Aorta (tissue), 5 donors: ENCODE data around the gene INTU. TPM values are rescaled to one million over a fixed set of nuclear protein-coding genes. Genes with fewer than 3 reads are reported as not detected.

ENCODE experiments used
- ATAC-seq: fragments of 200-7000 bp; cut with Tn5 transposase; one replicate; pipeline ENCODE4 v1.9.1; 2022; ENCODE audit warnings: moderate library complexity; ENCODE audit not compliant: low FRiP score
- DNase-seq, 2 donors: peaks; one replicate each; pipeline ENCODE4 v3.0.0-alpha.2; 2020
- H3K27ac ChIP-seq, 2 donors: one replicate each; pipeline ENCODE4 v1.5.1; 2013; ENCODE audit warnings: low read length in 2 of 2, mild to moderate bottlenecking in 2 of 2, moderate library complexity in 2 of 2, control low read depth in 1 of 2, inconsistent platforms in 1 of 2, low read depth in 1 of 2
- H3K27me3 ChIP-seq, 2 donors: one replicate each; pipeline ENCODE4 v1.6.1; 2013; ENCODE audit warnings: control low read depth in 1 of 2, low read length in 1 of 2, mild to moderate bottlenecking in 1 of 2, moderate library complexity in 1 of 2; ENCODE audit not compliant: insufficient read depth in 2 of 2, control insufficient read depth in 1 of 2
- H3K36me3 ChIP-seq, 2 donors: one replicate each; pipeline ENCODE4 v1.6.1; 2013; ENCODE audit warnings: control low read depth in 1 of 2, low read length in 1 of 2, mild to moderate bottlenecking in 1 of 2; ENCODE audit not compliant: insufficient read depth in 2 of 2, control insufficient read depth in 1 of 2
- H3K4me1 ChIP-seq, 2 donors: one replicate each; pipeline ENCODE4 v1.6.1; 2013; ENCODE audit warnings: low read length in 2 of 2, control low read depth in 1 of 2, mild to moderate bottlenecking in 1 of 2, moderate library complexity in 1 of 2; ENCODE audit not compliant: insufficient read depth in 2 of 2, control insufficient read depth in 1 of 2
- H3K4me3 ChIP-seq, 2 donors: one replicate each; pipeline ENCODE4 v1.5.1; 2013; ENCODE audit warnings: low read length in 2 of 2, control low read depth in 1 of 2, mild to moderate bottlenecking in 1 of 2
- H3K9me3 ChIP-seq: one replicate; pipeline ENCODE4 v1.6.1; 2013; ENCODE audit warnings: mild to moderate bottlenecking, low read length; ENCODE audit not compliant: control insufficient read depth
- WGBS, 2 donors: extraction: QIAGEN DNeasy Blood & Tissue Kit; methylation state at CpG; one replicate each; pipeline ENCODE4 v1.1.7; 2013; 5-methylcytosine and 5-hydroxymethylcytosine counted together
- intact Hi-C, 2 donors: fragments of 100-400 bp; cut with DNase I; formaldehyde crosslinking; loops; one replicate each; pipeline versions ENCODE4 v1.14.2 to v1.15.0; 2022
- polyA plus RNA-seq, 2 donors: library from polyadenylated mRNA; stranded (reverse); fragments of 200-250 nt; gene quantifications; one replicate each; pipeline ENCODE4 v1.2.3, GENCODE V29; 2013
- total RNA-seq, 2 donors: library from RNA; stranded (reverse); fragmentation: NEBNext Ultra II Directional; extraction: Animal tissue kit (Norgen Biotek cat#: 25700); gene quantifications; one replicate each; pipeline ENCODE4 v1.2.1, GENCODE V29; 2021
- donor health status: healthy with polysubstance abuse.
- donor health status: Bipolar disorder and iron deficiency.
- donor health status: DM: no; HTN: no; CAD: no.
- donor health status: DM: no; HTN: no; CAD: no.
- donor health status: DM: yes; HTN: yes; CAD: no.

Gene INTU
- total and polyA plus RNA-seq, 4 donors, result 2.8 to 13.6 (median 11.5) TPM

- no peak overlapping the region for H3K27ac ChIP-seq
- H3K4me1 ChIP-seq, result no peaks in the 10 kb centered on the region
- ATAC-seq, result no peak
- H3K27me3 ChIP-seq, result no peaks in the 10 kb centered on the region
- H3K36me3 ChIP-seq, result no peaks in the 10 kb centered on the region
- no peak for DNase-seq
- H3K9me3 ChIP-seq, result no peaks in the 10 kb centered on the region
- H3K4me3 ChIP-seq, result no peak overlapping the region
- intact Hi-C loops, result no loop called here
- 86 to 92% methylated on average over 6 of the region's 6 CpGs for WGBS, 2 donors
Observed at GRCh38 chr4:127660284-127660885, 27.6 kb downstream of the INTU start.

DNA sequence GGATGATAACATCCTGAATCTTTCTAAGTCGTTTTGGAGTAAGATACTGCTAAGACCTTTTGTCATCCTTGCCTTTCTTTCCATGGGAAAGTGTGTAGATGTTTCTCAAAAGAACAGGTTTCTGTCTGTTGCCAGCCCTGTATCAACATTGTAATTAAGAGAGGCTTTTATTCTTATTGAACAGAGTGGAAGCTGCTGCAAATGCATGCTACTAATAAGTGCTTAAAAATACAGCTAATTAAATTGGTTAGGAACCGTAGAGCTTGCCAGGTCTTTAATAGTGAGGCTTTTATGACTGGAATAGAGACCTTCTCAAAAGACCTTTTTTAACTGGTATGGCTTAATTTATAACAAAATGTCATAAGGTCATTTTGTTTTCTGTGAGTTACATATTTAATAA lies 34.4 kb downstream of the INTU start:
- Histone ChIP-seq H3K27ac (no peak overlapping the region), H3K4me3 (no peak overlapping the region)
- 75 to 79% methylated on average over 2 of the region's 2 CpGs for WGBS, 2 donors

GRCh38 chr4:127667772-127668171 lies 35.0 kb downstream of the INTU start:
- Histone ChIP-seq H3K36me3 (peaks cover 0 to 2% of the 10 kb centered on the region in 2 donors), H3K4me3 (no peak overlapping the region), H3K27me3 (no peaks in the 10 kb centered on the region), H3K27ac (no peak overlapping the region), H3K9me3 (no peaks in the 10 kb centered on the region), H3K4me1 (no peaks in the 10 kb centered on the region)
- DNase-seq (no peak), ATAC-seq (no peak)
- intact Hi-C loops, result no loop called here
- WGBS, 2 donors, result 98% methylated on average over 2 of the region's 2 CpGs

More for the DNA sequence above, 34.4 kb downstream of the INTU start:
- DNase-seq (no peak), ATAC-seq (no peak)
- no peaks in the 10 kb centered on the region for H3K27me3 ChIP-seq
- H3K36me3 ChIP-seq, result peaks cover 0 to 2% of the 10 kb centered on the region in 2 donors
- intact Hi-C loops, result no loop called here
- no peaks in the 10 kb centered on the region for H3K9me3 ChIP-seq
- no peaks in the 10 kb centered on the region for H3K4me1 ChIP-seq

DNA sequence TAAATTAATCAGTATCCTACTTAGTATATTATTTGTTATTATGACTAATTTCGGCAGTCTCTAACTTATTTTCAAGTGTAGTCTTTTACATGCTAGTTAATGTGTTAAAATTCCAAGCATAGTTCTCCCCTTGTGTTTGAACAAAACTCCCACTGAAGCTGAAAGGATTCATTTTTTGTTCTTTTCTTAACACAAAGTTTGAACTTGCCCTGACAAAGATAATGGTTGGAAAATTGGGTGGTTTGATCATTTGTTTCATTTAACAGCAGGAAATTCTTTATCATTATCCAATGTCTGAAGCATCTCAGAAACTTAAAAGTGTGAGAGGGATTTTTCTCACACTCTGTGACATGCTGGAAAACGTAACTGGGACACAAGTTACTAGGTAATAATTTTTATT lies 36.0 kb downstream of the INTU start:
- no peak for DNase-seq
- Histone ChIP-seq H3K36me3 (peaks cover 0 to 2% of the 10 kb centered on the region in 2 donors), H3K27ac (no peak overlapping the region), H3K27me3 (no peaks in the 10 kb centered on the region), H3K4me3 (no peak overlapping the region), H3K9me3 (no peaks in the 10 kb centered on the region), H3K4me1 (no peaks in the 10 kb centered on the region)
- intact Hi-C loops, result no loop called here
- WGBS, 2 donors, result 44 to 48% methylated on average over 2 of the region's 2 CpGs
- ATAC-seq, result no peak

- Histone ChIP-seq H3K9me3 (no peaks in the 10 kb centered on the region), H3K36me3 (peaks cover 0 to 2% of the 10 kb centered on the region in 2 donors), H3K27me3 (no peaks in the 10 kb centered on the region), H3K27ac (no peak overlapping the region), H3K4me3 (no peak overlapping the region), H3K4me1 (no peaks in the 10 kb centered on the region)
- 12 to 17% methylated on average over 1 of the region's 1 CpG for WGBS, 2 donors
- intact Hi-C loops, result no loop called here
- no peak for DNase-seq
- ATAC-seq, result no peak
Observed at GRCh38 chr4:127669691-127670090, 36.9 kb downstream of the INTU start.

GRCh38 chr4:127672111-127672510 lies 39.4 kb downstream of the INTU start:
- DNase-seq, result no peak
- Histone ChIP-seq H3K27me3 (no peaks in the 10 kb centered on the region), H3K27ac (no peak overlapping the region), H3K36me3 (no peaks in the 10 kb centered on the region), H3K4me3 (no peak overlapping the region), H3K4me1 (no peaks in the 10 kb centered on the region), H3K9me3 (no peaks in the 10 kb centered on the region)
- ATAC-seq, result no peak
- intact Hi-C loops, result no loop called here
- WGBS, 2 donors, result 97% methylated on average over 2 of the region's 2 CpGs

- no peak for ATAC-seq
- no peaks in the 10 kb centered on the region for H3K9me3 ChIP-seq
- intact Hi-C loops, result no loop called here
Observed at GRCh38 chr4:127685292-127685691, 52.5 kb downstream of the INTU start.

GRCh38 chr4:127686658-127687057 lies 53.9 kb downstream of the INTU start:
- Histone ChIP-seq H3K9me3 (no peaks in the 10 kb centered on the region), H3K27ac (no peak overlapping the region), H3K27me3 (no peaks in the 10 kb centered on the region), H3K4me3 (no peak overlapping the region), H3K4me1 (no peaks in the 10 kb centered on the region), H3K36me3 (no peaks in the 10 kb centered on the region)
- DNase-seq (no peak), ATAC-seq (no peak)
- intact Hi-C loops, result no loop called here
- 79 to 83% methylated on average over 2 of the region's 2 CpGs for WGBS, 2 donors

More at GRCh38 chr4:127685292-127685691, 52.5 kb downstream of the INTU start:
- no peaks in the 10 kb centered on the region for H3K4me1 ChIP-seq
- H3K36me3 ChIP-seq, result no peaks in the 10 kb centered on the region
- no peak for DNase-seq
- no peak overlapping the region for H3K27ac ChIP-seq
- H3K27me3 ChIP-seq, result no peaks in the 10 kb centered on the region
- no peak overlapping the region for H3K4me3 ChIP-seq

DNA sequence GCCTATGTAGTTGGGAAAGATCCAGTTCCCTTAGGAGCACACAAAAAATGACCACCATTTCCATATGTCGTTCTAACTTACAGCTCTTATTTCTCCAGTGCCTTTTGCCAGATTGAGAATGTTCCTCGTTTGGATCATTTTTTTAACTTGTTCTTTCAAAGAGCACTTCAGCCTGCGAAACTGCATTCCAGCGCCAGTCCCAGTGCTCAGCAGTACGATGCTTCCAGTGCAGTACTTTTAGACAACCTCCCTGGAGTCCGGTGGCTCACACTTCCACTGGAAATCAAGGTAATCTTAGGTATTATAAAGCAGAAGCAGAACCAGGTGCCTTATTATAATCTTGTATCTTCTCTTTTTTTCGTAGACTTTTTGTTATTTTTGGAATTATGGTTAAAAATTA lies 54.8 kb downstream of the INTU start:
- no peaks in the 10 kb centered on the region for H3K36me3 ChIP-seq
- H3K27ac ChIP-seq, result no peak overlapping the region
- intact Hi-C loops, result no loop called here
- WGBS, 2 donors, result 83 to 84% methylated on average over 7 of the region's 7 CpGs
- no peaks in the 10 kb centered on the region for H3K9me3 ChIP-seq
- no peaks in the 10 kb centered on the region for H3K4me1 ChIP-seq
- DNase-seq (no peak), ATAC-seq (no peak)
- H3K4me3 ChIP-seq, result no peak overlapping the region
- no peaks in the 10 kb centered on the region for H3K27me3 ChIP-seq
